ENCODE data around the gene STK11.

STK11 gene

GRCh38 chr19:1262623-1263123, 57.1 kb downstream of the STK11 start:
- DNase-seq (ENCODE audit: low read depth): no peak

- no peak for DNase-seq (ENCODE audit: low read depth)
These were observed 57.6 kb downstream of the STK11 start for GRCh38 chr19:1263188-1263587.

- no peak for DNase-seq (ENCODE audit: low read depth)
These were observed 59.4 kb downstream of the STK11 start for GRCh38 chr19:1264801-1265614.

GRCh38 chr19:1265615-1266128, 60.1 kb downstream of the STK11 start:
- no peak for DNase-seq (ENCODE audit: low read depth)

- no peak for DNase-seq (ENCODE audit: low read depth)
These were observed 60.7 kb downstream of the STK11 start for GRCh38 chr19:1266129-1266915.

GRCh38 chr19:1266916-1267476, 61.4 kb downstream of the STK11 start:
- DNase-seq (ENCODE audit: low read depth): no peak

GRCh38 chr19:1267477-1268225, 62.1 kb downstream of the STK11 start:
- no peak for DNase-seq (ENCODE audit: low read depth)

- DNase-seq (ENCODE audit: low read depth): no peak
These were observed 62.9 kb downstream of the STK11 start for GRCh38 chr19:1268226-1269064.

- DNase-seq (ENCODE audit: low read depth): peak; percentile 98
These were observed 63.5 kb downstream of the STK11 start, which contains the start of gene CIRBP for GRCh38 chr19:1269065-1269477. CIRBP (plus strand) TSS chr19:1269332; CDS start chr19:1270934, 1,602 bp downstream.

GRCh38 chr19:1269478-1270212, 64.1 kb downstream of the STK11 start:
- DNase-seq (ENCODE audit: low read depth): no peak

- DNase-seq (ENCODE audit: low read depth): no peak
These were observed 64.8 kb downstream of the STK11 start for GRCh38 chr19:1270213-1270853.

- DNase-seq (ENCODE audit: low read depth): no peak
These were observed 65.4 kb downstream of the STK11 start for GRCh38 chr19:1270854-1271527.

GRCh38 chr19:1271528-1272422, 66.2 kb downstream of the STK11 start:
- DNase-seq (ENCODE audit: low read depth): no peak

- no peak for DNase-seq (ENCODE audit: low read depth)
These were observed 67.1 kb downstream of the STK11 start for GRCh38 chr19:1272423-1273262.

GRCh38 chr19:1273263-1274041, 67.9 kb downstream of the STK11 start:
- DNase-seq (ENCODE audit: low read depth): no peak

Measured in stimulated activated CD8-positive, alpha-beta memory T cell treated with anti-CD3 and anti-CD28 coated beads, Interleukin-7, amount 100 ng/mL, for 24 hours (primary cell).